ENCODE results near the gene MPPED1.

Gene MPPED1

GRCh38 chr22:43441751-43442150 lies 29.9 kb downstream of the MPPED1 start:
- no peak for FAIRE-seq
- no peak for TF ChIP-seq CTCF (IDR thresholded peaks at IDR 0.05; ENCODE audit: insufficient read depth, missing control alignments)
- no peak for DNase-seq (ENCODE audit: insufficient read length, low spot score)

DNA sequence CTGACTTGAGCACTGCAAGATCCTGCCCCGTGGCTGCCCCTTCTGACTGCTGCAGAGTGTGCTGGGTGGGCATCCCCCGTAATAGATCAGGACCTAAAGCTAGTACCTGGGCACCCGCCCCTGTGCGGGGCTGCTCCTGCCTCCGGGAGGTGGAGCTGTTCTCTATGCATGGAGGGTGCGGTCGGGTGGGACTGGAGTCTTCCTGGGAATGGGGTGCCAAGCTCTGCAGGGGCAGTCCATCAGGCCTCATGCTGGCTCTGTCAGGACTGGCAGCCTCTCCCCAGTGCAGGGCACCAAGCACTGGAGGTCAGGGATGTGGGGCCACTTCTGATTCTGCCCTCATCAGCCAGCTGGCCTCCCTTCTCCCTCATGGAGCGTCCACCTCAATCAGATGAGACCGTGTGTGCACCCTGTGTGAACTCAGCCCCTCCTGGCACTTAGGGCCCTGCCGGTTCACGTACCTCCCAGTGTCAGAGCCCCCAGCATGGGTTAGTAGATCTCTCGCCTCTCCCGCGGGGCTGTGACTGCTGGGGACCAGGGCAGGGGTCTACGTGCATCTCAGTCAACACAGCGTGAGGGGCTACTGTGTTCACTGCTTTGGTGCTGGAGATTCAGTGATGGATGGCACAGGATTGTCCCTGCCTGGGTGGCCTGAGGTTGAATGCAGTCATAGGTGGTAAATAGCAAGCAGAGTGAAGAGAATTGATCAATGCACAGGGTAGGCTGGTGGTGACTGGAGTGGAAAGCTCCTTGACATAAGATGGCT lies 30.8 kb downstream of the MPPED1 start:
- no peak for DNase-seq (ENCODE audit: insufficient read length, low spot score)
- TF ChIP-seq CTCF (IDR thresholded peaks at IDR 0.05; ENCODE audit: insufficient read depth, missing control alignments): no peak
- no peak for FAIRE-seq

DNA sequence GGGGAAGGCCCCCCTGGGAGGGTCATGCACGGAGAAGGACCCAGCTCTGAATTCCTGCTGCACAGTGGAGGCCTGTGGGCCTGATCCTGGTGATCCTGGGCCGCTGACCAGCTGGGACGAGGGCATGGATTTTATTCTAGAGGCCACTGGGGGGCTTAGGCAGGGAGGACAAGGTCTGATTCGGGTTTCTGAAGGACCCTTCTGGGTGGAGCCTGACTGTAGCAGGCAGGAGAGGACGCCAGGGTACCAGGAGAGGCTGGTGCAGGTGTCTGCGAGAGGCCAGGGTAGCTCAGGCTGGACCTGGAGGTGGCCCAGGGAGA lies 31.3 kb downstream of the MPPED1 start:
- no peak for TF ChIP-seq CTCF (IDR thresholded peaks at IDR 0.05; ENCODE audit: insufficient read depth, missing control alignments)
- FAIRE-seq (no peak), DNase-seq (ENCODE audit: insufficient read length, low spot score) (no peak)

- DNase-seq (ENCODE audit: insufficient read length, low spot score) (no peak), FAIRE-seq (no peak)
- TF ChIP-seq CTCF (IDR thresholded peaks at IDR 0.05; ENCODE audit: insufficient read depth, missing control alignments): no peak
These were observed 34.4 kb downstream of the MPPED1 start for GRCh38 chr22:43446037-43446803.

GRCh38 chr22:43446916-43447315 lies 35.1 kb downstream of the MPPED1 start:
- TF ChIP-seq CTCF (IDR thresholded peaks at IDR 0.05; ENCODE audit: insufficient read depth, missing control alignments): no peak
- no peak for FAIRE-seq
- DNase-seq (ENCODE audit: insufficient read length, low spot score): no peak

GRCh38 chr22:43447380-43447779 lies 35.6 kb downstream of the MPPED1 start:
- no peak for FAIRE-seq
- TF ChIP-seq CTCF (IDR thresholded peaks at IDR 0.05; ENCODE audit: insufficient read depth, missing control alignments): no peak
- DNase-seq (ENCODE audit: insufficient read length, low spot score): no peak

DNA sequence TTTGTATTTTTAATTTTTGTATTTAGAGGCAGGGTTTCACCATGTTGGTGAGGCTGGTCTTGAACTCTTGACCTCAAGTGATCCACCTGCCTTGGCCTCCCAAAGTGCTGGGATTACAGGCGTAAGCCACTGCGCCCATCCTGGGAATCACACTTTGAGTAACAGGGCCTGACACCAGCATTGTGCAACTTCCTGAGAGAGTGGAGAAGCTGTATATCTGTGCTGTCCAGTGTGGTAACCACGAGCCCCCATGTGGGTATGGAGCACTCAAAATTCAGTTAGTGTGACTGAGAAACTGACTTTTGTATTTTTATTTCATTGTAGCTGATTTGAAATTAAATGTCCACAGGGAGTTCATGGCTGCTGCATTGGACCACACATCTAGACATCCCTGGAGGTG lies 36.2 kb downstream of the MPPED1 start:
- no peak for FAIRE-seq
- no peak for DNase-seq (ENCODE audit: insufficient read length, low spot score)
- no peak for TF ChIP-seq CTCF (IDR thresholded peaks at IDR 0.05; ENCODE audit: insufficient read depth, missing control alignments)

Data from D721Med (cell line).